SK-N-MC (cell line): Measurements from ENCODE around the gene SEPTIN7.

ENCODE experiments used
- DNase-seq: peaks from one replicate; pipeline ENCODE4 v3.0.0-alpha.2; 2011; ENCODE audit warnings: low read depth, low spot score
- H3K27ac ChIP-seq: fragments of 200-600 bp; sonication (generic); 2 replicates; pipeline ENCODE4 v1.5.1; 2016; ENCODE audit warnings: mixed run types
- H3K36me3 ChIP-seq: fragments of 200-600 bp; sonication (generic); 2 replicates; pipeline ENCODE4 v1.6.1; 2017; ENCODE audit warnings: antibody characterized with exemption, low read length, mixed read lengths; ENCODE audit not compliant: insufficient read depth
- H3K4me3 ChIP-seq: fragments of 200-600 bp; sonication (generic); 2 replicates; pipeline ENCODE4 v1.5.1; 2016
- H3K9ac ChIP-seq: fragments of 200-600 bp; sonication (generic); 2 replicates; pipeline ENCODE4 v1.8.0; 2017; ENCODE audit warnings: mixed run types, mixed read lengths; ENCODE audit not compliant: insufficient read length
- H3K9me3 ChIP-seq: fragments of 200-600 bp; sonication (generic); 2 replicates; pipeline ENCODE4 v1.6.1; 2017; ENCODE audit warnings: low read depth, mild to moderate bottlenecking, antibody characterized with exemption, low read length, moderate library complexity, mixed read lengths
- EZH2 ChIP-seq: fragments of 200-600 bp; sonication (generic); IDR thresholded peaks from one replicate; pipeline ENCODE4 v1.6.1; 2017; ENCODE audit warnings: antibody characterized with exemption
- FOXP2 ChIP-seq: optimal IDR thresholded peaks from 2 replicates; pipeline ENCODE3; 2011; ENCODE audit warnings: mild to moderate bottlenecking, moderate library complexity; ENCODE audit not compliant: insufficient read depth; ENCODE audit errors: extremely low read length, control extremely low read depth
- POLR2AphosphoS5 ChIP-seq: IDR thresholded peaks from 2 replicates; pipeline ENCODE4 v1.6.1; 2012; ENCODE audit warnings: mild to moderate bottlenecking, low read depth, low read length, borderline replicate concordance

Gene SEPTIN7

DNA sequence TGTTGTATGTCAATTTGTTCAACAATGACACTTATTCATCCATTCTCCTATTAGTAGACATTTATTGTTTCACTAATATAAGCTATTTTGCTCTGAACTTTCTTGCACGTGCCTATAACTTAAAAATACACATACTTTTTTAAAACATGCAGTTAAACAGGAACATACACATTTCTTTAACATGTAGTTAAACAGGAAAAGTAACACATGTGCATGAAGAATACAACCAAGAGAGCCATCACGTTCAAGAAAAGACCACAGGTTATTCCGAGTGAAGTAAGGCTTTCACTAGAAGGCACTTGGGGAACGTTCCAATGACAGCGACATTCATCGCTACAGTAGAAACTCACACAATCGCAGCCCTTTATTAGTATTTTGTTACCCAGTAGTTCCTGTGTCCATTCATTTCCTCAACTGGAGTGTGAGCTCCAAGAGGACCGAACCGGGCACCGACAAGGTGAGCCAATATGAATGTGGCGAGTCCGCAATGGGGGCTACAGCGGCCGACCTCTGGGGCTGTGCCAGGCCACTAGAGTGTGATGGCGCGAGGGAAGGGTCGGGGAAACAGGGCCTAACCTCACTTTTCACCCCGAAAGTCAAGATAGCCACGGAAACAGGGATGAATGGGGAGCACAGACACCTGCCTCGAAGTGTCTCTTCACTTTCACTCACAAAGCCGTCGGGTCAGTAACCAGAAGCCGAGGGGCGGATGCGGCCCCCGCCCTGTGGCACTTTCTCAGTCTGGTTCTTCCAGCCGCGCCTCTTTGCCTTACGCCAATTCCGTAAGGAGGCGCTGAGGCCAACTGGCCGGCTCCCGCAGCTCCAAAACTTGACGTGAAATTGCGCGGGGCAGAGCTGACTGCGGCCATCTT, 775 bp upstream of the SEPTIN7 start:
- Histone ChIP-seq H3K9ac (peak overlapping the region; percentile 99), H3K36me3 (no peaks in the 10 kb centered on the region; the same call in 1 of the 2 replicates), H3K4me3 (peak overlapping the region; percentile 94), H3K9me3 (no peaks in the 10 kb centered on the region), H3K27ac (peak overlapping the region; percentile 98)
- TF ChIP-seq POLR2AphosphoS5 (no peak), EZH2 (no peak), FOXP2 (no peak)
- DNase-seq, result peak; percentile 45

DNA sequence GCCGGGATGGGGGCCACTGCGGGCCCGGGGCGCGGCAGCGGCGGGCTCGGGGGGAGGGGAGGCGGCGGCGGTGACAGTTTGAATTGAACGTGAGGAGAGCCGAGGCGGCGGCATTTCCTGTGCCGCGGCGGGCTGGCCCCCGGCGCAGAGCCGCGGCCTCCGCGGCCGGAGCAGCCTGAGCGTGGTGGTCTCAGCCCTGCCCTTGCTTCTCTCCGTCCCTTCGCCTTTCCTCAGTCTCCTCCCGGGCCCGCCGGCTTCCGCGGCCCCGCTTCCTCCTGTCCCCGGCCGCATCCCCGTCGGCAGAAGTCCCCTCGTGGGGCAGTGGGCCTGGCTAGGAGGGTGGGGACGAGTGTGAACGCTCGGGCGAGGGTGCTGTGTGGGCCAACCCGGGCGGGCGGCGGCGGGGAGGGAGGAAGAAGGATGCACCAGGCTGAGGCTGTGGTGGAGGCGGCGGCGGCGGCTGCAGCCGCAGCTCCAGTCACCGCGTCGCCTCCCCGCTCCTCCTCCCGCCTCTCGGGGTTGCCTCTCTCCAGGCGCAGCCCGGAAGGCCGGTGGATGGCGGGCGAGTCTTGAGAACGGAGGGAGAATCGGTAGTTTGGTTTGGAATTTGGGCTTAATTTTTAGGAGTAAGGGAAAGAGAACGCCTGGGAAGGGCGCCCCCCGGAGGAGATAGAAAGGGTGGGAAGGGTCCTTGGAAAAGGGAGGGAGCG, 690 bp downstream of the SEPTIN7 start:
- Histone ChIP-seq H3K9me3 (no peaks in the 10 kb centered on the region), H3K4me3 (peak overlapping the region; percentile 94), H3K36me3 (peaks cover under 1% of the 10 kb centered on the region; the same call in 1 of the 2 replicates), H3K9ac (peak overlapping the region; percentile 90), H3K27ac (peak overlapping the region; percentile 79)
- DNase-seq, result peak; percentile 52
- TF ChIP-seq FOXP2, result no peak
- TF ChIP-seq POLR2AphosphoS5, result no peak; the same call in 1 of the 2 replicates
- TF ChIP-seq EZH2, result no peak

DNA sequence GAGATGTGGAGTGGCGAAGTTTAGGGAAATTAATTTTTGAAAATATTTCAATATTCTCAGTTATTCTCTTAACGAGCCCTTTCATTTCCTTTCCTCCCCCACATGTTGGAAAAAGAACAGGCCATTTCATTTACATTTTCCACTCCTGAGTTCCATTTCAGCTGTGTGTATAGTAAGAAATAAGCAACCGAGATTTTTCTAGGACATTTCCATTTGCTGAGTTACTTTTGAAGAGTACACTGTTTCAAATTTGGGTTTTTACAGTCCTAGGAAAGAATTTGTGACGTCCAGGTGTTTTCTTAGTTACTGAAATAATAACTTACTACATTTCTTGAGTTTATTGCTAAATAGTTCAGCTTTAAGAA, 1.2 kb downstream of the SEPTIN7 start:
- H3K27ac ChIP-seq, result peak overlapping the region; percentile 79
- no peak for DNase-seq
- peak overlapping the region; percentile 90 for H3K9ac ChIP-seq

DNA sequence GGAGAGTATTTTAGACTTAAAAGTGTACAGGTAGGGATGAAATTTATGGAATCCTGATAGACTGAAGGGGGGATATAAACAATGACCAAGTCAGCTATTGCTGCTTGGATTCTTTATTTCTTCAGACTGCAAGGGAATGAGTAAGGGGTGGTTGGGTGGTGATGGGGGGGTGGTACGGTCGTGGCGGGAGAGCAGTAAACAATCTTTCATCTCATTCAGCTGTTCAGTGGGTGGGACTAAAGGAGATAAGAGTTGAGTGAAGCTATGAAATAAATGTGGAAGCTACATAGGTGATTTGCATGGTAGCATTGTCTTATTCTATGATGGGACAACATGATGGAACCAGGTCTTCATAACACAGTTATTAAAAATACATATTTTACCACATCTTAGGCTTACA, 1.8 kb downstream of the SEPTIN7 start:
- no peak for DNase-seq
- TF ChIP-seq EZH2 (no peak), FOXP2 (no peak), POLR2AphosphoS5 (no peak)
- peak overlapping the region; percentile 79; the same call in 1 of the 2 replicates for H3K27ac ChIP-seq
- H3K36me3 ChIP-seq, result peaks cover 5% of the 10 kb centered on the region; the same call in 1 of the 2 replicates
- H3K9me3 ChIP-seq, result no peaks in the 10 kb centered on the region
- H3K4me3 ChIP-seq, result peak overlapping the region; percentile 94
- peak overlapping the region; percentile 90 for H3K9ac ChIP-seq

More for the DNA sequence above, 1.2 kb downstream of the SEPTIN7 start:
- Histone ChIP-seq H3K9me3 (no peaks in the 10 kb centered on the region), H3K36me3 (peaks cover 5% of the 10 kb centered on the region; the same call in 1 of the 2 replicates), H3K4me3 (peak overlapping the region; percentile 94)
- TF ChIP-seq POLR2AphosphoS5 (no peak), FOXP2 (no peak), EZH2 (no peak)

DNA sequence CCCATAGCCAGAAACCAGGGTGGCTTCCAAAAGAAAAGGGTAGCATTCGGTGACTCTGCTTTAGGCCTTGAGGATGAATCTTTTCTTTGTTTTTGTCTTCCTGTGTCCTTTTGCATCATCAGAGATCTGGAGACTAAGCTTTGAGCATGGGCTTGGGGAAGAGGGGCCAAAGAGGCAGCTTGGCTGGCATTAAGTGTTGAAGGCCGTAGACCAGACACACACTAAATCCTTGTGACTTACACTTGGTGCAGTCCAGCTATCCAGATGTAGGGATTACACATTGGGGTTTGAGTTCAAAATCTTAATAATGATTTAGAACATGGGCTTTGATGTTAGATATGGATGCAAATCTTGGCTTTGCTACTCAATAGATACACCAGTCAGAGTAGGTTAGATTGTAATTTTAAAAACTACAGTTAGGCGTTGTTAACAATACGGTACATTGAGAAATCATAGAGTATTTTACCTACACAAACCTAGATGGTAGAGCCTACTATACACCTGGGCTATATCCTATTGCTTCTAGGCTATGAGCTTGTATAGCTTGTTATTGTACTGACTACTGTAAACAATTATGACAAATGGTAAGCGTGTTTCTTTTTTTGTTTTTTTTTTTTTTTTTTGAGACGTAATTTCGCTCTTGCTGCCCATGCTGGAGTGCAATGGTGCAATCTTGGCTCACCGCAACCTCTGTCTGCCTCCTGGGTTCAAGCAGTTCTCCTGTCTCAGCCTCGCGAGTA, 3.5 kb downstream of the SEPTIN7 start:
- TF ChIP-seq POLR2AphosphoS5, result no peak
- TF ChIP-seq FOXP2, result no peak
- TF ChIP-seq EZH2, result no peak
- Histone ChIP-seq H3K27ac (no peak overlapping the region), H3K9ac (no peak overlapping the region), H3K9me3 (no peaks in the 10 kb centered on the region), H3K4me3 (no peak overlapping the region), H3K36me3 (peaks cover 17% of the 10 kb centered on the region)
- DNase-seq, result no peak

DNA sequence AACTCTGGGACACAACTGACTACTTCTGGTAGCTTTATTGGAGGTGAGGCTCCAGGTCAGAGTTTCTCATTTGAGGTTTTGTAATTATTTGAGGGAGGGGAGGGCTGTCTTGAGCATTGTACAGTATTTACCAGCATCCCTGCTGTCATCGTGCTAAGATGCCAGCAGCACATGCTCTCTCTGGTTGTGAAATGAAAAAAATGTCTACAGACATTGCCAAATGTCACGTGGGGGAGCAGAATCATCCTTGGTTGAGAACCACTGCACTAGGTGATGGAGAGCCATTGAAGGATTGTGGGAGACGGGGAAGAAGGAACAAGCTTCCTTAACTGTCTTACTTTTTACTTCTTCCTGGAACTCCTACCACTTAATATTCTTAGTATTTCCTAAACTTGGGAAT, 5.0 kb downstream of the SEPTIN7 start:
- DNase-seq, result no peak
- no peak overlapping the region for H3K9ac ChIP-seq
- H3K4me3 ChIP-seq, result no peak overlapping the region
- H3K9me3 ChIP-seq, result no peaks in the 10 kb centered on the region
- H3K27ac ChIP-seq, result no peak overlapping the region
- peaks cover 17% of the 10 kb centered on the region for H3K36me3 ChIP-seq
- TF ChIP-seq EZH2, result no peak
- no peak for TF ChIP-seq FOXP2
- no peak for TF ChIP-seq POLR2AphosphoS5

DNA sequence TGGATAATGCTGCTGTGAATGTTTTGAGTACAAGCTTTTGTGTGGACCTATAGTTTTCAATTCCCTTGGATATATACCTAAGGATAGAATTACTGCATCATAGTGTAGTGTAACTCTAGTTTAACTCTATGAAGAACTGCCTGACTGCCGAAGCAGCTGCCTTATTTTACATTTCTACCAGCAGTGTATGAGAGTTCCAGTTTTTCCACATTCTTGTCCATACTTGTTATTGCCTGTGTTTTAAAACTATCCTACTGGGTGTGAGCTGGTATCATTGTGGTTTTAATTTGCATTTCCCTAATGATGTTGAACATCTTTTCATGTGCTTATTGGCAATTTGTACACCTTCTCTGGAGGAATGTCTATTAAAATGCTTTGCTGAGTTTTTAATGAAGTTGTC, 15.7 kb downstream of the SEPTIN7 start:
- no peak for DNase-seq
- peaks cover 14% of the 10 kb centered on the region for H3K36me3 ChIP-seq
- H3K4me3 ChIP-seq, result no peak overlapping the region
- TF ChIP-seq FOXP2 (no peak), EZH2 (no peak), POLR2AphosphoS5 (no peak)
- H3K27ac ChIP-seq, result no peak overlapping the region
- H3K9me3 ChIP-seq, result peaks cover 4% of the 10 kb centered on the region; the same call in 1 of the 2 replicates
- H3K9ac ChIP-seq, result no peak overlapping the region
